Measurements from ENCODE around the gene DNMT1.

The DNMT1 gene

DNA sequence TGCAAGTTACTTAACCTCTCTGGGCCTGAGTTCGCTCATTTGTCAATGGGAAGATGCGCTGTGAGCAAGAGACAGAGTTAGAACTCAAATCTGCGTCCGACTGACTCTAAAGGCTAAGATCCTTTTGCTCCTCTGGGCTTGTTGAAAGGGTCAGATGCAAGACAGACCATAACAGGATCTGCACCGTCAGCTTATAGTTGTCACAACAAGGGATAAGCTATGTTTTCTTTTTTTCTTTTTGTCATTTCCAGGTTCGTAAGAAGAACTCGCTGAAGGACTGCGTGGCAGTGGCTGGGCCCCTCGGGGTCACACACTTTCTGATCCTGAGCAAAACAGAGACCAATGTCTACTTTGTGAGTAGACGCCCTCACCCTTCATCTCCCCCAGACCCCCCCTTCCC, 87.5 kb downstream of the DNMT1 start:
- Mint-ChIP-seq H3K27ac (peak overlapping the region; percentile 99), H3K4me3 (peak overlapping the region; percentile 79), H3K9me3 (no peaks in the 10 kb centered on the region), H3K4me1 (peaks cover 58% of the 10 kb centered on the region), H3K27me3 (no peaks in the 10 kb centered on the region), H3K36me3 (peaks cover 12% of the 10 kb centered on the region)

DNA sequence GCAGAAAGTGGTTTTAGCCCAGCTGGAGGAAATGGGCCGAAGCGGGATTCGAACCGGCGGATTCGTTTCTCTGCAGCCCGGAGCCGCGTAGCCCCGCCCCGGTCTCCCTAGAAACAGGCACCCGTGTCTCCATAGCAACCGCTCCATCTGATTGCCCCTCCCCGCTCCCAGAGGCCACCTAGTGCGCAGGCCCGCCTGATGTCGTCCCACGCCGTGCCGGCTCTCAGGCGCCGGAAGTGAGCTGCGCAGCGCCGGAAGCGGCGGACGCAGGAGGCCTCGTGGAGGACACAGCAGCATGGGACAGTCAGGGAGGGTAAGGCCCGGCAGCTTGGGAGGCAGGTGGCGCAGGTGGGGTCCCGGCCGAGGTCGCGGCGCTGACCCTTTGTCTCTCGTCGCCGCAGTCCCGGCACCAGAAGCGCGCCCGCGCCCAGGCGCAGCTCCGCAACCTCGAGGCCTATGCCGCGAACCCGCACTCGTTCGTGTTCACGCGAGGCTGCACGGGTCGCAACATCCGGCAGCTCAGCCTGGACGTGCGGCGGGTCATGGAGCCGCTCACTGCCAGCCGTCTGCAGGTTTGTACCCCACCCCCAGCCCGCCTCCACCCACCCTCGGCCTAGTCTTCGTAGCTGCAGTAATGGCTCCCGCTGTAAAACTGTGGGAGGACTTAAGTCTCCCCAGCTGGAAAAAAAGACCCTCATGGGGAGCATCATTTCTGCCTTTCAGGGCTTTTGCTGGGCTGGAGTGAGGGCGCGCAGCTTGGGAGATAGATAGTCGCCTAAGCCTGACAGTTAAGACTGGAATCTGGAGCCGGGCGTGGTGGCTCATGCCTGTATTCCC, 88.4 kb downstream of the DNMT1 start, which contains the start of gene PPAN:
TSS of gene PPAN (plus strand) at position 263 of the 837 bp plus-strand sequence. CDS start at position 296, 33 bp downstream.
- Mint-ChIP-seq H3K27me3 (no peaks in the 10 kb centered on the region), H3K4me3 (peak within 1 kb of the TSS; percentile 79), H3K27ac (peak within 1 kb of the TSS; percentile 99), H3K4me1 (peaks cover 54% of the 10 kb centered on the region), H3K9me3 (no peaks in the 10 kb centered on the region), H3K36me3 (peaks cover 12% of the 10 kb centered on the region)

DNA sequence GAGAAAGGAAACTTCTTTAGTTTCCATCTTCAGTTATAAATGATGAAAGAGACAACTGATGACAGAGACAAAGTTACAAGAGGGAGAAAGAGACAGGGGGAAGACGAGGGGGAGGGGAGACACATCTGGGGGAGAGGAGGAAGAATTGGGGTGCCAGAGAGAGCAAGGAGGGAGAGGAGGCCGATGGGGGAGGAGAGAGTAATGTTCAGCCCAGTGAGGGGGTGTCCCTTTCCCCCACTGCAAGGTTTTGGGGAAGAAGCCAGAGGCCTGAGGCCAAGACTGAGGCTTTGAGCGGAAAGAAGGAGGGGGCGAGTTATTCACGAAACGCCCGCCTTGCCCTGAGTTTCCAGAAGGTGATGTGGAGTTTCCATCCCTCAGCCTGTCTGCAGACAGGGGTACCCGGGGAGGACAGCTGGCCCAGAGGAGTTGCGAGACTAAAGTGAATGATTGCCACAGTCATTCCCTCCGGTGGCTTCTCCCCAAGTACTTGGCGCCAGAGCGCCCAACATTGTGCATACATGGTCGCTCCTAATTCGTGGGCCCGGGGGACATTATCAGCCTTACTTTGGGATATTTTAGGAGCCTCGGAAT, 89.1 kb downstream of the DNMT1 start:
- Mint-ChIP-seq H3K36me3 (peaks cover 10% of the 10 kb centered on the region), H3K27ac (peak overlapping the region; percentile 99), H3K27me3 (no peaks in the 10 kb centered on the region), H3K9me3 (no peaks in the 10 kb centered on the region), H3K4me1 (peaks cover 51% of the 10 kb centered on the region), H3K4me3 (peak overlapping the region; percentile 79)

DNA sequence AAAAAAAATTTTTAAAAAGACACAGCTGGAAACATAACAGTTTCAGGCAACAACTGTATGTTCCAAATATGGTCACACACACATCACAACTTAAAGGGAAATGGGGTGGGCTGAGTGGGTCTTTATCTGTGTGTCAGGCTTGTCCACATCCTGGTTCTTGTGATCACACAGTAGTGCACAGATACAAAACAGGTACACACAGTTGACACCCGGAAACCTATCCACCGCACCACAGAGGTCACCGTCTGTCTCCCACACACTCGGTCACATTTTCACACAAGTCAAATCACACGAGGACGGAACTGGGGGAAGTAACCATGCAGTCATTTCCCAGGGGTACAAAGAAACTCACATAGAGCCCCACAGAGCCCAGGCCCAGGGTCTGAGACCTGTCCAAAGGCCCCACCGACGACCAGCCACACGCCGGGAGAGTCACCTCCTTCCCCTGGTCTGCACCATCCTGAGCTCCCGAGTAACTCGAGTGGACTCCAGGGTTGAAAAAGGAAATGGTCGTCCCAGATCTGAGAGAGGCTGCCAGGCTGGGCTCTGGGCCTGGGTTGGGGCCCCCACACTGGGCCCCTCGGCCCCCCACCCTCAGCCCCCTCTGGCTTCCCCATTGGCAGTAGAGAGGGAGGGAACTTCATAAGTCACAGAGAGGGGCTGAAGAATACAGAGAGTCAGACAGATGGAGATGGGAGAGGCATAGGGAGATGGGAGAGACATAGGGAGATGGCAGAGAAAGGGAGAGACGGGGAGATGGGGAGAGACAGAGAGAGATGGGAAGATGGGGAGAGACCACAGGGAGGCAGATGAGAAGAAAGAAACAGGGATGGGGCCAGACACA, 89.9 kb downstream of the DNMT1 start:
- Mint-ChIP-seq H3K27ac (peak overlapping the region; percentile 99), H3K27me3 (no peaks in the 10 kb centered on the region), H3K9me3 (no peaks in the 10 kb centered on the region), H3K36me3 (peaks cover 9% of the 10 kb centered on the region), H3K4me3 (peak overlapping the region; percentile 79), H3K4me1 (peaks cover 51% of the 10 kb centered on the region)

DNA sequence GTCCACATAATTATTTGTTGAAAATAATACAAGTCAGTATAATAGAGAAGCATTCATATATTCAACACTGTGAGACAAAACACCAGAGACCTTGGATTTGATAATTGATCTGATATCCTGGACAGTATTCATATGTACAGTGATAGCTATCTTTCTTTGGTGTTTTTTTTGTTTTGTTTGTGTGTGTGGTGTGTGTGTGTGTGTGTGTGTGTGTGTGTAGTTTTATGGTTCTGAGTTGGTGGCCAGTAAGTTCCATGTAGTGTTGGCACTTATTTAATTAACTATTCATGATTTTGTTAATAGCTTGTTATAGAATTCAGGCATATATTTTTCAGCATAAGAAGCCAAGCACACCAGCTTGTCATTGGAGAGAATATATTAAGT, 90.6 kb downstream of the DNMT1 start:
- no peaks in the 10 kb centered on the region for H3K9me3 Mint-ChIP-seq
- H3K4me1 Mint-ChIP-seq, result peaks cover 51% of the 10 kb centered on the region
- peak overlapping the region; percentile 52 for H3K27ac Mint-ChIP-seq
- H3K4me3 Mint-ChIP-seq, result peak overlapping the region; percentile 68
- peaks cover 9% of the 10 kb centered on the region for H3K36me3 Mint-ChIP-seq
- no peaks in the 10 kb centered on the region for H3K27me3 Mint-ChIP-seq

DNA sequence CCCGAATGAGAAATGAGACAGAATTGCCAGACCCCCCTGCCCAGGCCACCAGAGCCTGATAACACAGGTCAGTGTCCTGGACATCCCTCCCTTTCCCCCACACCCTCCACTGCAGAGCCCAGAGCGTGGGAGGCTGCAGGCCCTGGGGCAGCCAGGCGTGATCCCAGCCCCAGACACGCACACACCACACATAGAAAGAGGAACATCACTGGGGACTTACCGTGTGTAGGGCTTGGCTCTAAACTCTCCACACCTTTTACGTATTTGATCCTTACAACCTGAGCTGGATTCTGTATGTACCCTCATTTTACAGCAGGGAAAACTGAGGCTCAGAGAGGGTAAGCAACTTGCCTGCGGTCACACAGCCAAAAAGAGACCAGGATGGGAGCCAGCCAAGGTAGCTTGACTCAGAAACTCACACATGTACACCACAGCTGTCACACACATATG, 91.9 kb downstream of the DNMT1 start:
- Mint-ChIP-seq H3K27ac (peak overlapping the region; percentile 51), H3K9me3 (no peaks in the 10 kb centered on the region), H3K4me1 (peaks cover 56% of the 10 kb centered on the region), H3K27me3 (no peaks in the 10 kb centered on the region), H3K36me3 (peaks cover 11% of the 10 kb centered on the region), H3K4me3 (peak overlapping the region; percentile 51)

DNA sequence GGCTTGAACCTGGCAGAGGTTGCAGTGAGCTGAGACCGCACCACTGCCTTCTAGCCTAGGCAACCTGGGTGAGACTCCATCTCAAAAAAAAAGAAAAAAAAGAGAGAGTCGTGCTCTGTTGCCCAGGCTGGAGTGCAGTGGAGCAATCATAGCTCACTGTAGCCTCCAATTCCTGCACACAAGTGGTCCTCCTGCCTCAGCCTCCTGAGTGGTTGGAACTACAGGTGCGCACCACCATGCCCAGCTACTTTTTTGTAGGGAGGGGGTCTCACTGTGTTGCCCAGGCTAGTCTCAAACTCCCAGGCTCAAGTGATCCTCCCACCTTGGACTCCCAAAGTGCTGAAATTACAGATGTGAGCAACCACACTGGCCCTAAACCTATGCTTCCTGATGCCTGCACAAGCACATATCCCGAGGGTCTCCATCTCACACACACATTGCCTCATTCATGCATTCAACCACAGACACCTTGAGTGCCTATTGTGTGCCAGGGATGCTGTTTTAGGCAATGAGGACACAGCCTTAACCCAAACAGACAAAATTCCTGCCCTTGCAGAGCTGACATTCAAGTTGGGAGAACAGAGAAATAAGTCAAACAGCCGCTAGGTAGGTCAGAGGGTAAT, 94.5 kb downstream of the DNMT1 start:
- Mint-ChIP-seq H3K4me1 (peaks cover 46% of the 10 kb centered on the region), H3K9me3 (no peaks in the 10 kb centered on the region), H3K36me3 (peaks cover 2% of the 10 kb centered on the region), H3K27ac (no peak overlapping the region), H3K4me3 (no peak overlapping the region), H3K27me3 (no peaks in the 10 kb centered on the region)

DNA sequence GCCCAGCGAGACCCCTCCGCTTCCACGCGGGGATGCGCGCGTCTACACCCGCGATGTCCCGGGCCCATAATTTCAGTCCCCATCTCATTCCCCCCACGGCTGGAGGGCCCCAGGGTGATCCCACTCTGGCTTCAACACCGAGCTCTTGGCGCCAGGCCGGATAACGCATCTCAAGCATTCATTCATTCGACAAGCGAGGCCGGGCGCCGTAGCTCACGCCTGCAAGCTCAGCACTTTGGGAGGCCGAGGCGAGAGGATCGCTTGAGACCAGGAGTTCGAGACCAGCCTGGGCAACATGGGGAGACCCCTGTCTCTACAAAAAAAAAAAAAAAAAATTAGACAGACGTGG, 98.2 kb downstream of the DNMT1 start:
- Mint-ChIP-seq H3K9me3 (no peaks in the 10 kb centered on the region), H3K4me1 (peaks cover 22% of the 10 kb centered on the region), H3K4me3 (peak overlapping the region; percentile 36), H3K27me3 (no peaks in the 10 kb centered on the region), H3K36me3 (peaks cover 11% of the 10 kb centered on the region), H3K27ac (peak overlapping the region; percentile 23)

DNA sequence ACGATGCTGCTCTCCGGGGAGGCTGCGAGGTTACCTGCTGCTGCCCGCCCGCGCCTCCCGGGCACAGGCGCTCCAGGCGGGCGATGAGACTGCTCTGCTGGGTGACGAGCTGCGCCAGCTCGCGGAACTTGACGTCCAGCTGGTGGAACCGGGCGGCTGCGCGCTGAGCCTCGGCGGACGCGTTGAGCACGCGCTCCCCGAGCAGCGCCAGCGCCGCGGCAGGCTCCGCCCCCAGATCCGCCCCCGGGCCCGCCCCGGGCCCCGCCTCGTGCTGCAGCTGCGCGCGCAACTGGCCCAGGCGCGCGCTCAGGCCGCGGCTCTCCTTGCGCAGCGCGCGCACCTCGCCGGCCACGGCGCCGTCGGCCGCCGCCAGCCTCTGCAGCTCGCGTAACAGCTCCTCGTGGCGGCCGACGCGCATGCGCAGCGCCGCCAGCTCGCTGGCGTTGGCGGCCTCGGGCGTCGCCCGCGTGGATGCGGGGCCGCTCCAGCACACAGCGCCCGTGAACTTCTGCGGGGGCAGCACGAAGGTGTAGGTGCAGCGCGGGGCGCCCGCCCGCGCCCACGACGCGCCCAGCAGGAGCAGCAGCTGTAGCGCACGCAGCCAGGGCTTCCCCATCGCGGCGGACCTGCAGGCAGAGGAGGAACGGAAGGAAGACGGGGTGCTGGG, 98.7 kb downstream of the DNMT1 start:
- H3K27ac Mint-ChIP-seq, result no peak overlapping the region
- no peaks in the 10 kb centered on the region for H3K9me3 Mint-ChIP-seq
- peaks cover 22% of the 10 kb centered on the region for H3K4me1 Mint-ChIP-seq
- H3K27me3 Mint-ChIP-seq, result no peaks in the 10 kb centered on the region
- peaks cover 13% of the 10 kb centered on the region for H3K36me3 Mint-ChIP-seq
- H3K4me3 Mint-ChIP-seq, result peak overlapping the region; percentile 36

DNA sequence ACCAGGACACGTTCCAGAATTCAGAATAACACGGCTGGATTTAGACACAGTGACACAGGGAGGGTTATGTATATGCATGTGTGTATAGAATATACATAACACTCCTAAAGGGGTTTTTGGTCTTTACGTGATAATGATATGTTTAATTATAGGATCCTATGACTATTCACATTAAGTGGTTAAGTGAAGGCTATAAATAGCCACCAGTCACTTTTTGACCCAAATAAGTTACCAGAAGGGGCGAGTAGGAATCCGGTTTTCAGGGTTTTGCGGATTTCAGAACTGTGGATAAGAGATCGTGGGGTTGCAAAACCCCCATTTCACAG, 99.2 kb downstream of the DNMT1 start:
- Mint-ChIP-seq H3K4me3 (no peak overlapping the region), H3K36me3 (peaks cover 13% of the 10 kb centered on the region), H3K27me3 (no peaks in the 10 kb centered on the region), H3K9me3 (no peaks in the 10 kb centered on the region), H3K27ac (peak overlapping the region; percentile 68), H3K4me1 (peaks cover 21% of the 10 kb centered on the region)

DNA sequence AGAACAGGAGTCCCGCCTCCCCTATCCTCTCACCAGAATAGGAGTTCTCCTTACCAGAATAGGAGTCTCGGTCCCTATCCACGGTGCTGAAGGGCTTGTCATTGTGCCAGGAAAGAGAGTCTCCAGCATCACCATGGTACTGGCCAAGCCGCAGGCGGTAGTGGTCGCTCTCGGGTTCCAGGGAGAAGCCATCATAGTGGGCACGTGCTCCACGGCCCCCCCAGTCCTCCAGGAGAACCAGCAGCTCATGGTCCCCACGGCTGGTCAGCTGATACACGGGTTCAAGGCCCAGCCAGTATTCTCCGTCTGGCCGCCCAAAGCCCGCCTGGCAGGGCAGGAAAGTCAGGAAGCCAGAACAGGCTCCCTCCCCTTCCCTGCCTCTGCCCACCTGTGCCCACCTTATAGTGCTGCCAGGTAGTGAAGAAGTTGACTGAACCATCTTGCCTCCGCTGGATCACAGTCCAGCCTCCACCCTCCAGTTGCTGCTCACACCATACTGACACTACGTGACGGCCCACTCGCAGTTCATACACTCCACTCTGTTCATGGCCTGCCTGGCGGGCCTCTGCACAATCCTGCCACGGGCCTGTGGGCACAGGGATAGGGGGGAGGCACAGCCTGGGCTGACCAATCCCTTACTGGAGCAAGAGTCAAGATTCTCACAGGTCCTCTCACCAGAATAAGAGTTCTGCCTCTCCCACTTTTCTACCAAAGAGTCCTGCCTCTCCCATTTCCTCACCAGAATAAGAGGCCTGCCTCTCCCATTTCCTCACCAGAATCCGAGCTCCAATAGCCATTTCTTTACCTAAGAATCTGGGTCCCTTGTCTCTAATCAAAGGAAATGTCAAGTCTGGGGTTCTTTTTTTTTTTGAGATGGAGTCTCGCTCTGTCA, 101.2 kb downstream of the DNMT1 start:
- Mint-ChIP-seq H3K4me3 (no peak overlapping the region), H3K9me3 (no peaks in the 10 kb centered on the region), H3K4me1 (peaks cover 7% of the 10 kb centered on the region), H3K27ac (no peak overlapping the region), H3K27me3 (no peaks in the 10 kb centered on the region), H3K36me3 (peaks cover 11% of the 10 kb centered on the region)

DNA sequence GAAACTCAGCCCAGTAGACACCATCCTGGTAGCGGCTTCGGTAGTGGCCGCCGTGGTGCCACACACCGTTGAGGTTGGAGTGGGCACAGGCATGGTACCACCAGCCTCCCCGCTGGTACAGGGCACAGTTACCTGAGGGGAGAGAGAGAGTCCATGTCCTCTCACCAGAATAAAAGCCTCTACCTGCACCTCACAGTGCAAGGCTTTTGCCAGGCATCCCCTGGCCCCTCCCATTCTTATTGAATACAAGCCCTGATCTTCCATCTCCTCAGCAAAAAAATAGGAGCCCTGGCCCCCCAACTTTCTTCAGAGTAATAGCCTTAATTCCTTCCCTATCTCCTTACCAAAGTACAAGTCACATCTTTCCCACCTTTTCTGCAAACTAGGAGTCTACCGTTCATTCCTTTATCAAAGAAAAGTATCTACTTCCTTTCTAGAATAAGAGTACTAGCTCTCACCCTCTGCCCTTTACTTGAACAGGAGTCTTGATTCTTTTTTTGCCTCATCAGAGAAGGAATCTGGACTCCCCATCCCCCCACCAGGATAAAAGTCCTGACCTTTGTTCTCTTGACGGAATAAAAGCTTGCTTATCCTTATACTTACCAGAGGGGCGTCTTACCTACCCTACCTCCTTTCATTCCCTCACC, 102.0 kb downstream of the DNMT1 start:
- peaks cover 11% of the 10 kb centered on the region for H3K36me3 Mint-ChIP-seq
- H3K4me3 Mint-ChIP-seq, result no peak overlapping the region
- no peaks in the 10 kb centered on the region for H3K9me3 Mint-ChIP-seq
- no peak overlapping the region for H3K27ac Mint-ChIP-seq
- H3K4me1 Mint-ChIP-seq, result peaks cover 3% of the 10 kb centered on the region
- no peaks in the 10 kb centered on the region for H3K27me3 Mint-ChIP-seq

DNA sequence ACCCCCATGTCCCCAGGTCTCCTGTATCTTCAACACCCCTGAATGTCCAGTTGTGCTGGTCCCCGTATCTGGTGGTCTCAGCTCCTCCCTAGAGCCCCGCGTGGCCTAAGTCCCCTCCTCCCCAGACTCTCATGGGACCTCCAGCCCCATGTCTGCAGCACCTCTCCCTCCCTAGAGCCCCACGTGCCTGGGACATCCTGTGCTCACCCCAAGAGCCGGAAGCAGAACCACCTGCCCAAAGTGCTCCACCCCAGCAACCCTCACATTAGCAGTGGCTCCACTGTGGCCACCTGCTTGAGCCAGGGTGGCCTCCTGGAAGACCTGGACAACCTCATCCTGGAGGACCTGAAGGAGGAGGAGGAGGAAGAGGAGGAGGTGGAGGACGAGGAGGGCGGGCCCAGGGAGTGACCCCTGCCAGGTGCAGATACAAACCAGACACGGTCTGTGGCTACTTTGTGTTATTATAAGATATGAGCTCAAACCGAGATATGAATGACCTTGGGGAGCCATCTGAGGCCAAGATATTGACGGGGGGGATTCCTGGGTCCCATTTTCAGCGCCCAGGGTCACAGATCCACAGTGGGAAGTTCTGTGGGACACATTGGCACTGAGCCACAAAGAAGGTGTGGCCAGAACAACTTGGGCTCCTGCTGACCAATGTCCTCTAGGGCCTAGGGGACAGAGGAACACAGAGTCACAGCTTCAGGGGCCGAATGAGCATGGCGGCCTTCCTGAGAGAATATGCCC, 102.7 kb downstream of the DNMT1 start:
- H3K4me1 Mint-ChIP-seq, result peaks cover 10% of the 10 kb centered on the region
- H3K9me3 Mint-ChIP-seq, result no peaks in the 10 kb centered on the region
- peaks cover 11% of the 10 kb centered on the region for H3K36me3 Mint-ChIP-seq
- no peaks in the 10 kb centered on the region for H3K27me3 Mint-ChIP-seq
- H3K27ac Mint-ChIP-seq, result peak overlapping the region; percentile 30
- no peak overlapping the region for H3K4me3 Mint-ChIP-seq

All from activated naive CD4-positive, alpha-beta T cell treated with anti-CD3 and anti-CD28 coated beads, Interleukin-2, amount 50 U/mL, for 24 hours (primary cell).